Measurements from ENCODE around the gene LCTL. TPM values are rescaled to one million over a fixed set of nuclear protein-coding genes. Genes with fewer than 3 reads are reported as not detected.

Gene LCTL
- total RNA-seq, 2 donors from 2014 or later, result not detected

DNA sequence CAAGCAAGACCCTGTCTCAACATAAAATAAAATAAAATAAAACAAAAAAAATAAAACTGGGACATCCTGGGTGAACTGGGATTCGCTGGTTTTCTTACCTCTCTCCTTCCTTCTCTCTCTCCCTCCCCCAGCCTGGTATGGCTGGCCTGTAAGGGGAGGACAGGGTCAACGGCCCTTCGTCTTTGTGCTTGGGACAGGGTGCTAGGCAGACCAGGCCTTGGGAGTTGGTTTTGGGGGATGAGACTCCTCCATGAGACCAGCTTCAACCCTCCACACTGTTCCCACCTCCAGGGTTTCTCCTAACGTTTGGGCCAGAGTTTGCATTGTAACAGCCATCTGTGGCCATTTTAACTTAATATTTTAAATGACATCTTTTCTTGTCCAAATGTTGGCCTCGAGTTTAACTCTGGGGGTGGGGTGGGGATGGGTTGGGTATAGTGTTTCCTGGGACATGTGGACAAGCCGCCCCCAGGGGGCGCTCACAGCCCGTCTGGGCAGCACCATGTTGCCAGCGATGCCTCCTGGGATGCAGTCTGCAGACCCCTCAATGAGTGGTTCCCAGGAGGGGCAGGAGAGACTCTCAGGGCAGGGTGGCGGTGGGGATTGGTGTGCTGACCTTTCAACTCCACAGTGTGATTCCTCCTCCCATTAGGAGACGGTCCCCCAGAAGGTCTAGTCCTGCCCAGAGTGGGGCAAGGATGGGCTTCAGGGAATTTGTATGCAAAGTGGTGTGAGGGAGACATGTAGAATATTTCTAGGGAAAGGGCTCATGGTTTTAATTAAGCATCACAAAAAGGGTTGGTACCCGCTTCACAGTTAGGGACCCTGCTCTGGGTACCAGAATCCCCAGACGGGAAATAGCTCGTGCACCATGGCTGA, 37.7 kb upstream of the LCTL start:
- DNase-seq (peak; percentile 58 to 74 (median 61)), ATAC-seq (peak; percentile 70)
- no peaks in the 10 kb centered on the region for H3K36me3 ChIP-seq (replicated peaks in 1 of 2; ENCODE audit: insufficient read depth in 1 of 2, low read depth in 2 of 2)
- no peak overlapping the region for H3K4me3 ChIP-seq
- no peak overlapping the region for H3K27ac ChIP-seq
- H3K27me3 ChIP-seq, result no peaks in the 10 kb centered on the region
- intact Hi-C loops (cut with DNase I), result loop anchor here (5.0 kb wide), 1 partner anchor 259 kb away; no protein-coding TSS in a partner anchor
- 36 to 54% methylated on average over 10 to 14 of the region's 14 CpGs for whole genome bisulfite sequencing, 2 donors
- TF ChIP-seq, protein P1, sequence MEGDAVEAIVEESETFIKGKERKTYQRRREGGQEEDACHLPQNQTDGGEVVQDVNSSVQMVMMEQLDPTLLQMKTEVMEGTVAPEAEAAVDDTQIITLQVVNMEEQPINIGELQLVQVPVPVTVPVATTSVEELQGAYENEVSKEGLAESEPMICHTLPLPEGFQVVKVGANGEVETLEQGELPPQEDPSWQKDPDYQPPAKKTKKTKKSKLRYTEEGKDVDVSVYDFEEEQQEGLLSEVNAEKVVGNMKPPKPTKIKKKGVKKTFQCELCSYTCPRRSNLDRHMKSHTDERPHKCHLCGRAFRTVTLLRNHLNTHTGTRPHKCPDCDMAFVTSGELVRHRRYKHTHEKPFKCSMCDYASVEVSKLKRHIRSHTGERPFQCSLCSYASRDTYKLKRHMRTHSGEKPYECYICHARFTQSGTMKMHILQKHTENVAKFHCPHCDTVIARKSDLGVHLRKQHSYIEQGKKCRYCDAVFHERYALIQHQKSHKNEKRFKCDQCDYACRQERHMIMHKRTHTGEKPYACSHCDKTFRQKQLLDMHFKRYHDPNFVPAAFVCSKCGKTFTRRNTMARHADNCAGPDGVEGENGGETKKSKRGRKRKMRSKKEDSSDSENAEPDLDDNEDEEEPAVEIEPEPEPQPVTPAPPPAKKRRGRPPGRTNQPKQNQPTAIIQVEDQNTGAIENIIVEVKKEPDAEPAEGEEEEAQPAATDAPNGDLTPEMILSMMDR (IDR thresholded peaks at IDR 0.05), result peak; percentile 58 to 79 (median 69)
- TF ChIP-seq POLR2A (IDR thresholded peaks at IDR 0.05), result no peak
- H3K4me1 ChIP-seq, result no peaks in the 10 kb centered on the region
- H3K9me3 ChIP-seq, result no peaks in the 10 kb centered on the region

DNA sequence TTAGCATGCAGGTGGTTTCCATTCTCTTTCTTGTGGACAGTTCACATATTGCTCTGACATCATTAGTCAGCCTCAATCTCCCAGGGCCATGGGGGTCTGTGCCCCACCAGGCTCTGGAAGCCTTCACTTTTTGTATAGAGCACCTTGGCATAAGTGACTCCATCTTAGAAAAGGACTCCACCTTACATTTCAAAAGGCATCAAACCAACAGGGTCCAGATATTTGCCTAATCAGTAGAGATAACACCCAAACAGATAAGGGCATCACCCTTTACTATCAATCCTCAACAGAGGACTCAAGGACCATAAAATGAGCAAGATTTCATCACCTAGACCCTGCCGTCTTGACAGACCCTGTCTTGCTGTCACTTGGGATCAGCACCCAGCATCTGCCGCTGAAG, 35.7 kb upstream of the LCTL start:
- Histone ChIP-seq H3K4me1 (no peaks in the 10 kb centered on the region), H3K36me3 (replicated peaks in 1 of 2; ENCODE audit: insufficient read depth in 1 of 2, low read depth in 2 of 2) (no peaks in the 10 kb centered on the region), H3K4me3 (no peak overlapping the region), H3K9me3 (no peaks in the 10 kb centered on the region), H3K27me3 (no peaks in the 10 kb centered on the region), H3K27ac (no peak overlapping the region)
- no peak for DNase-seq
- TF ChIP-seq, protein P1 (IDR thresholded peaks at IDR 0.05), result no peak
- TF ChIP-seq POLR2A (IDR thresholded peaks at IDR 0.05), result no peak
- intact Hi-C loops (cut with DNase I), result loop anchor here (5.0 kb wide), 1 partner anchor 261 kb away; no protein-coding TSS in a partner anchor
- ATAC-seq, result no peak
- WGBS, 2 donors, result 19 to 58% methylated on average over 2 of the region's 2 CpGs

DNA sequence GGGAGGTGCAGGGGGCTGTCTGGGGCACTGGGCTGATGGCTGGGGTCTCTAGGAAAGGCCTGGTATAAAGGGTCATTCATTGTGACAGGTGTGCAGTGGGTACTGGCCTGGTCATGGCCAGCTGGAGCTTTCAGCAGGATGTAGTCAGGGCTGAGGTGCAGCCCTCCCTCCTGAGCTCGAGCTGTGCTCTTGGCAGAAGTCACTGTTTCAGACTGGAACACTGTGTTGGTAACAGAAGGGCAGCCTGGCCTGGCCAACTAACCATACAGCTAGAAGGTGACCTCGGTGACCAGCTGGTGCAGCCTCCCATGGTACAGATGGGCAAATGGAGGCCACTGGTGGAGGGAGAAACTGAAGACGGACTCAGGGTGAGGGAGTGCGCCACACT, 34.4 kb upstream of the LCTL start:
- ATAC-seq (no peak), DNase-seq (no peak)
- no peak overlapping the region for H3K27ac ChIP-seq
- no peaks in the 10 kb centered on the region for H3K27me3 ChIP-seq
- intact Hi-C loops (cut with DNase I), result loop anchor here (5.0 kb wide), 1 partner anchor 262 kb away; no protein-coding TSS in a partner anchor
- TF ChIP-seq, protein P1 (IDR thresholded peaks at IDR 0.05), result no peak
- no peak for TF ChIP-seq POLR2A (IDR thresholded peaks at IDR 0.05)
- no peaks in the 10 kb centered on the region for H3K36me3 ChIP-seq (replicated peaks in 1 of 2; ENCODE audit: insufficient read depth in 1 of 2, low read depth in 2 of 2)
- no peaks in the 10 kb centered on the region for H3K9me3 ChIP-seq
- 63 to 73% methylated on average over 4 of the region's 4 CpGs for WGBS, 2 donors
- H3K4me1 ChIP-seq, result no peaks in the 10 kb centered on the region
- H3K4me3 ChIP-seq, result no peak overlapping the region

DNA sequence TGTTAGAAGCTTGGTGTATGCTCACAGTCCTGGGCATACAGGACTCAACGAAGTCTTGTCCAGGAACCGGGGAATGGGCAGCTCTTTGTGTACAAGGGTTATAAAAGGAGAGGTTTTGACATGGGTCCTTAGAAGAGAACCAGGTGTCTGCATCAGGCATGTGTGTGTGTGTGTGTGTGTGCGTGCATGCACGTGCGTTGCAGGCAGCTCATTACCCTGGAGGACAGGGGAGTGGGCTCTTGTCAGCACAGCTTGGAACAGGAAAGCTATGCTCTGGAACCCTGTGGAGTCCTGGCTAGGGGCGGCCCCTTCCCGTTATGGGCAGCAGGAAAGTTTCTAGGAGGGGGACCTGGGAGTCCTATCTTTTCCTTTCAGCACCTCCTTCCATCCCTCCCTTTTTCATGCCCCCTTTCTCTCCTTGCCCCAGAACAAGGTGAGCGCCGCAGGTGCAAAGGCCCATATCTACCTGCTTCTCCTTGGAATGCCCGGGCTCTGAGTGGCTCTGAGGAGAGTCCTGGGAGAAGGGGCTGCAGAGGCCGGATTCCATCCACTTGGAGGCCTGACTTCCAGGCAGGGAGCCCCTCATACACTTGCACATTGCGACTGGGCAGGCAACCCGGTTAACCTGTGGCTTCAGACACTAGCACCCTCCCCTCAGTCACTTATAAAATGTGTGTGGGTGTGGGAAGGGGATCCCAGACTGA, 33.9 kb upstream of the LCTL start:
- intact Hi-C loops (cut with DNase I), result loop anchor here (5.0 kb wide), 1 partner anchor 263 kb away; no protein-coding TSS in a partner anchor

More for the DNA sequence above, 33.9 kb upstream of the LCTL start:
- Histone ChIP-seq H3K27ac (no peak overlapping the region), H3K36me3 (replicated peaks in 1 of 2; ENCODE audit: insufficient read depth in 1 of 2, low read depth in 2 of 2) (no peaks in the 10 kb centered on the region), H3K4me3 (no peak overlapping the region), H3K4me1 (no peaks in the 10 kb centered on the region), H3K27me3 (no peaks in the 10 kb centered on the region), H3K9me3 (no peaks in the 10 kb centered on the region)
- no peak for TF ChIP-seq POLR2A (IDR thresholded peaks at IDR 0.05)
- TF ChIP-seq, protein P1 (IDR thresholded peaks at IDR 0.05), result no peak
- DNase-seq (no peak), ATAC-seq (no peak)
- 83 to 86% methylated on average over 13 of the region's 13 CpGs for WGBS, 2 donors
